ENCODE data around the gene CPLX3.
"Not testable (repeated sequence)": the region's sequence is repeated elsewhere in the genome, so short reads cannot be mapped to it uniquely, and the experiment has no call there.

Gene CPLX3

GRCh38 chr15:74826364-74826819 is at the start of gene CPLX3:
TSS of gene CPLX3 (plus strand) at chr15:74826627. CDS start at chr15:74826704, 77 bp downstream.
- no peak for DNase-seq (ENCODE audit: low spot score)

GRCh38 chr15:74776821-74777768 is 49.3 kb upstream of the CPLX3 start:
- no peak for DNase-seq (ENCODE audit: low spot score)

GRCh38 chr15:74777769-74778598 is 48.4 kb upstream of the CPLX3 start:
- DNase-seq (ENCODE audit: low spot score): no peak

- DNase-seq (ENCODE audit: low spot score): no peak
These were observed 47.8 kb upstream of the CPLX3 start for GRCh38 chr15:74778599-74778970.

GRCh38 chr15:74779162-74779648 is 47.2 kb upstream of the CPLX3 start:
- no peak for DNase-seq (ENCODE audit: low spot score)

- no peak for DNase-seq (ENCODE audit: low spot score)
These were observed 45.6 kb upstream of the CPLX3 start for GRCh38 chr15:74780523-74781430.

- peak; percentile 65 for DNase-seq (ENCODE audit: low spot score)
These were observed 44.8 kb upstream of the CPLX3 start, which contains the start of gene CSK for GRCh38 chr15:74781431-74782258. TSS of gene CSK (plus strand) at chr15:74782080. CDS start at chr15:74798298, 16,218 bp downstream.

GRCh38 chr15:74782259-74783071 is 44.0 kb upstream of the CPLX3 start:
- DNase-seq (ENCODE audit: low spot score): no peak

- DNase-seq (ENCODE audit: low spot score): no peak
These were observed 43.2 kb upstream of the CPLX3 start for GRCh38 chr15:74783072-74783807.

GRCh38 chr15:74783808-74784175 is 42.6 kb upstream of the CPLX3 start:
- no peak for DNase-seq (ENCODE audit: low spot score)

- DNase-seq (ENCODE audit: low spot score): no peak
These were observed 41.8 kb upstream of the CPLX3 start for GRCh38 chr15:74784426-74785193.

GRCh38 chr15:74785194-74786032 is 41.0 kb upstream of the CPLX3 start:
- no peak for DNase-seq (ENCODE audit: low spot score)

GRCh38 chr15:74786081-74786480 is 40.3 kb upstream of the CPLX3 start:
- DNase-seq (ENCODE audit: low spot score): not testable (repeated sequence)

GRCh38 chr15:74786551-74787165 is 39.8 kb upstream of the CPLX3 start:
- no peak for DNase-seq (ENCODE audit: low spot score)

GRCh38 chr15:74787251-74788041 is 39.0 kb upstream of the CPLX3 start:
- peak; percentile 86 for DNase-seq (ENCODE audit: low spot score)
